Raji (cell line): Measurements from ENCODE around the gene CACNB4.

Experiments used
- POLR2A ChIP-seq: IDR thresholded peaks from 2 replicates; pipeline ENCODE4 v1.6.1; 2011; ENCODE audit warnings: low read depth, low read length, control low read depth; ENCODE audit not compliant: insufficient read depth

CACNB4 gene

GRCh38 chr2:152063325-152063924, 35.4 kb downstream of the CACNB4 start:
- TF ChIP-seq POLR2A = no peak

- TF ChIP-seq POLR2A = no peak
Measured at GRCh38 chr2:152062125-152063091, 36.4 kb downstream of the CACNB4 start.

GRCh38 chr2:152061383-152061782, 37.5 kb downstream of the CACNB4 start:
- no peak for TF ChIP-seq POLR2A

- no peak for TF ChIP-seq POLR2A
Measured at GRCh38 chr2:152058655-152059054, 40.2 kb downstream of the CACNB4 start.

GRCh38 chr2:152056418-152056817, 42.4 kb downstream of the CACNB4 start:
- TF ChIP-seq POLR2A = no peak

GRCh38 chr2:152055366-152056108, 43.3 kb downstream of the CACNB4 start:
- TF ChIP-seq POLR2A = no peak

GRCh38 chr2:152054593-152054992, 44.3 kb downstream of the CACNB4 start:
- no peak for TF ChIP-seq POLR2A

GRCh38 chr2:152051436-152051835, 47.4 kb downstream of the CACNB4 start:
- TF ChIP-seq POLR2A = no peak

- no peak for TF ChIP-seq POLR2A
Measured at GRCh38 chr2:152050915-152051314, 47.9 kb downstream of the CACNB4 start.

- TF ChIP-seq POLR2A = no peak
Measured at GRCh38 chr2:152050341-152050740, 48.5 kb downstream of the CACNB4 start.

- no peak for TF ChIP-seq POLR2A
Measured at GRCh38 chr2:152049541-152049940, 49.3 kb downstream of the CACNB4 start.

GRCh38 chr2:152047824-152048471, 50.9 kb downstream of the CACNB4 start:
- TF ChIP-seq POLR2A = no peak

GRCh38 chr2:152046940-152047339, 51.9 kb downstream of the CACNB4 start:
- no peak for TF ChIP-seq POLR2A

- TF ChIP-seq POLR2A = no peak
Measured at GRCh38 chr2:152042636-152043615, 55.9 kb downstream of the CACNB4 start.
